Memory B cell (primary cell): ENCODE measurements around the gene HOTAIR.

Experiments used
- ATAC-seq: fragments of 150-1000 bp; cut with Tn5 transposase; 2 replicates; pipeline ENCODE4 v1.10.0; 2021; ENCODE audit warnings: low read depth, mild to moderate bottlenecking, moderate library complexity
- DNase-seq, 2 donors: peaks; one replicate each; pipeline ENCODE4 v3.0.0; 2022; ENCODE audit warnings: low spot score in 2 of 2
- H3K27ac Mint-ChIP-seq: one replicate; pipeline ENCODE4 v1.8.0; 2022; ENCODE audit warnings: mild to moderate bottlenecking, moderate library complexity, mixed read lengths
- H3K27me3 Mint-ChIP-seq: one replicate; pipeline ENCODE4 v1.8.0; 2022; ENCODE audit warnings: mixed read lengths
- H3K36me3 Mint-ChIP-seq: one replicate; pipeline ENCODE4 v1.8.0; 2022; ENCODE audit warnings: mild to moderate bottlenecking, mixed read lengths
- H3K4me1 Mint-ChIP-seq: one replicate; pipeline ENCODE4 v1.8.0; 2022; ENCODE audit warnings: mixed read lengths
- H3K4me3 Mint-ChIP-seq: one replicate; pipeline ENCODE4 v1.8.0; 2022; ENCODE audit warnings: mild to moderate bottlenecking, moderate library complexity, mixed read lengths
- H3K9me3 Mint-ChIP-seq: one replicate; pipeline ENCODE4 v1.8.0; 2022; ENCODE audit warnings: mixed read lengths

The HOTAIR gene

GRCh38 chr12:53951577-53952334, 23.0 kb downstream of the HOTAIR start:
- H3K36me3 Mint-ChIP-seq = peaks cover 3% of the 10 kb centered on the region
- DNase-seq = no peak
- no peak overlapping the region for H3K4me3 Mint-ChIP-seq
- H3K9me3 Mint-ChIP-seq = peaks cover 4% of the 10 kb centered on the region
- H3K27ac Mint-ChIP-seq = peak overlapping the region; percentile 53
- ATAC-seq = no peak
- H3K4me1 Mint-ChIP-seq = peaks cover 10% of the 10 kb centered on the region
- peaks cover 33% of the 10 kb centered on the region for H3K27me3 Mint-ChIP-seq

DNA sequence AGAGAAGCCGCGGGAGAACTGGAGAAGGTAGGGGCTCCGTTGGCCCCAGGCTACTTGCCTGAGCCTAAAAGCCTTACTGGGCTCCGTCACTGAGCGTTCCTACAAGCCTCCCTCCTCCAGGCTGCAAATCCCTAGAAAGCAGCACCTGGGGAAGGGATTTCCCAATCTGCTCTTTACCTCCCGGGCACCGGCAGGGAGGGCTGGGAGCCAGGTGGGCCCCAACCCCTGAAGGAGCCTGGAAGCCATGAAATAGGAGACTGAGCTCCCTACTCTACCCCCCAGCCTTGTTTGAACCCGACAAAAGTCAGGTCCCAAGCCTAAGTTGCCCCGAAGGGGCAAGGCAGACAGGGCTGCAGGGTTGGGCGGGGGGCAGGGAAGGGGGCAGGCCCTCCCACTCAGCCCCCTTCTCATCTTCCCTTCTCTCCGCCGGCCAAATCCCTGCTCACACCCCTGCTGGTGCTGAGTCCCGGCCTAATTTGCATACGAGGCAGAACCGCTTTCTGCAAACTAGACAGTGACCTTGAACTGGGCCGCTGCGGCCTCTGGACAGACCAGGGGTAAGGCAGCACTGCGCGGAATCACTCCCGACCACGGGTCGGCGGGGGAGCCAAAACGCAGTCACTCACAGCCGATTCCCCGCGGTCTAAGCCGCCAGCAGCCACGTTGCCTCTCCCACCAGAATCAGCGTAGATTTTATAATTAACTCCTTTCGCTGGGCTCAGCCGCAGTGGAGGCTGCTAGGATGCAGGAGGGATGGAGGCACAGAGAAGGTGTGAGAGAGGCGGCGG, 23.8 kb downstream of the HOTAIR start:
- H3K27ac Mint-ChIP-seq = peak overlapping the region; percentile 47
- peaks cover 2% of the 10 kb centered on the region for H3K36me3 Mint-ChIP-seq
- H3K9me3 Mint-ChIP-seq = peaks cover 4% of the 10 kb centered on the region
- peaks cover 7% of the 10 kb centered on the region for H3K4me1 Mint-ChIP-seq
- DNase-seq (no peak), ATAC-seq (no peak)
- no peak overlapping the region for H3K4me3 Mint-ChIP-seq
- H3K27me3 Mint-ChIP-seq = peaks cover 35% of the 10 kb centered on the region

- H3K27me3 Mint-ChIP-seq = peaks cover 37% of the 10 kb centered on the region
- DNase-seq (no peak), ATAC-seq (no peak)
- H3K36me3 Mint-ChIP-seq = no peaks in the 10 kb centered on the region
- peaks cover 4% of the 10 kb centered on the region for H3K4me1 Mint-ChIP-seq
- no peak overlapping the region for H3K4me3 Mint-ChIP-seq
- peaks cover 2% of the 10 kb centered on the region for H3K9me3 Mint-ChIP-seq
- no peak overlapping the region for H3K27ac Mint-ChIP-seq
Measured at GRCh38 chr12:53950437-53950773, 24.3 kb downstream of the HOTAIR start.

- ATAC-seq (no peak), DNase-seq (no peak)
- peaks cover 39% of the 10 kb centered on the region for H3K27me3 Mint-ChIP-seq
- peaks cover 4% of the 10 kb centered on the region for H3K4me1 Mint-ChIP-seq
- H3K36me3 Mint-ChIP-seq = no peaks in the 10 kb centered on the region
- H3K27ac Mint-ChIP-seq = no peak overlapping the region
- no peak overlapping the region for H3K4me3 Mint-ChIP-seq
- H3K9me3 Mint-ChIP-seq = peaks cover 2% of the 10 kb centered on the region
Measured at GRCh38 chr12:53949631-53950436, 24.9 kb downstream of the HOTAIR start.

GRCh38 chr12:53948650-53949593, 25.8 kb downstream of the HOTAIR start:
- ATAC-seq (no peak), DNase-seq (no peak)
- Mint-ChIP-seq H3K27ac (no peak overlapping the region), H3K4me1 (peaks cover 4% of the 10 kb centered on the region), H3K4me3 (no peak overlapping the region), H3K27me3 (peaks cover 39% of the 10 kb centered on the region), H3K36me3 (no peaks in the 10 kb centered on the region), H3K9me3 (peaks cover 2% of the 10 kb centered on the region)

GRCh38 chr12:53947743-53948142, 27.0 kb downstream of the HOTAIR start:
- DNase-seq (no peak), ATAC-seq (no peak)
- Mint-ChIP-seq H3K27me3 (peaks cover 38% of the 10 kb centered on the region), H3K9me3 (no peaks in the 10 kb centered on the region), H3K4me3 (no peak overlapping the region), H3K27ac (no peak overlapping the region), H3K36me3 (no peaks in the 10 kb centered on the region), H3K4me1 (peaks cover 4% of the 10 kb centered on the region)

DNA sequence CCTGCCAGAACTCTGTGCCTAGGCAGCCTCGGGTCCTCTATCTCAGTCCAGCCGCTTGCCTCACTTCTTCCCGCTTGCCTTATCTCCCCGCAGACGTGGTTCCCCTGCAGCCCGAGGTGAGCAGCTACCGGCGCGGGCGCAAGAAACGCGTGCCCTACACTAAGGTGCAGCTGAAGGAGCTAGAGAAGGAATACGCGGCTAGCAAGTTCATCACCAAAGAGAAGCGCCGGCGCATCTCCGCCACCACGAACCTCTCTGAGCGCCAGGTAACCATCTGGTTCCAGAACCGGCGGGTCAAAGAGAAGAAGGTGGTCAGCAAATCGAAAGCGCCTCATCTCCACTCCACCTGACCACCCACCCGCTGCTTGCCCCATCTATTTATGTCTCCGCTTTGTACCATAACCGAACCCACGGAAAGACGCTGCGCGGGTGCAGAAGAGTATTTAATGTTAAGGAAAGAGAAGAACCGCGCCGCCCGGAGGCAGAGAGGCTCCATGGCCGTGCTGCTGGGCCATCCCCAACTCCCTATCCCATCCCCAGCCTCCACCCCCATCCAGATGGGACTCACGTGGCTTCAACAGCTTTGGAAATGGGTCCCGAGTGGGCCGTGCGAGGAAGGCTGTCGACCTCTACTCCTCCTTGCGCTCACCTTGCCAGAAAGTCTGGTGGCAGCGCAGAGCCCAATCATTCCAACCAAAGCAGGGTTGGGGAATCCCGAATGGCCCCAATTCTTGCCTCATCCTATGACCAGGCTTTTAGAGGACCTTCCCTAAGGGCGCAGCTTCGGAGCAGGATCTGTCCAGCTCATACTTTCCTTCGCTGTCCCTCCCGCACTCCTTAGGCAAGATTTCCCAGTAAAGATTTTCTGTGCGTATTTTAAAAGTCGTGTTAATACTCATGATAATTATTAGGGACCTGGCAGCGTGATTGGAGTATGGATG, 29.6 kb downstream of the HOTAIR start:
- no peaks in the 10 kb centered on the region for H3K9me3 Mint-ChIP-seq
- ATAC-seq (no peak), DNase-seq (no peak)
- H3K4me3 Mint-ChIP-seq = no peak overlapping the region
- H3K27me3 Mint-ChIP-seq = peaks cover 41% of the 10 kb centered on the region
- H3K36me3 Mint-ChIP-seq = no peaks in the 10 kb centered on the region
- H3K4me1 Mint-ChIP-seq = no peaks in the 10 kb centered on the region
- no peak overlapping the region for H3K27ac Mint-ChIP-seq

DNA sequence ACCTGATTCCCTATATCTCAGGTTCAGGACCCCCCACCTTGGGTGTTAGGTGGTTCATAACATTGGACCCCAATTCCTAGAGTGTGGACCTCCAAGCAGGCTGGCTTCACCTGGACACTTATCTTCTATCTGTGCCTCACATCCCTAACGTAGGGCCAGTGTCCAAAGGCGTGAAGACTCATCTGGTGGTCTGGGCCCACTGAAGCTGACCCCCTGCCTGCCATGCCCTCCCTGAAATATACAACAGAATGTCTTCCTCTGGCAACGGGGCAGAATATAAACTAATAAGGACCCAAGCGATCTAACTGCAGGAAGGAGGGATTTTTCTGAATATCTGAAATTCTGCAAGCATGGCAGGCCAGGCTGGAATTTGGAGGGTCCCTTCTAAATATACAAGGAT, 30.5 kb downstream of the HOTAIR start:
- no peak overlapping the region for H3K4me3 Mint-ChIP-seq
- ATAC-seq (no peak), DNase-seq (no peak)
- H3K4me1 Mint-ChIP-seq = no peaks in the 10 kb centered on the region
- H3K9me3 Mint-ChIP-seq = no peaks in the 10 kb centered on the region
- no peaks in the 10 kb centered on the region for H3K36me3 Mint-ChIP-seq
- peaks cover 43% of the 10 kb centered on the region for H3K27me3 Mint-ChIP-seq
- no peak overlapping the region for H3K27ac Mint-ChIP-seq

DNA sequence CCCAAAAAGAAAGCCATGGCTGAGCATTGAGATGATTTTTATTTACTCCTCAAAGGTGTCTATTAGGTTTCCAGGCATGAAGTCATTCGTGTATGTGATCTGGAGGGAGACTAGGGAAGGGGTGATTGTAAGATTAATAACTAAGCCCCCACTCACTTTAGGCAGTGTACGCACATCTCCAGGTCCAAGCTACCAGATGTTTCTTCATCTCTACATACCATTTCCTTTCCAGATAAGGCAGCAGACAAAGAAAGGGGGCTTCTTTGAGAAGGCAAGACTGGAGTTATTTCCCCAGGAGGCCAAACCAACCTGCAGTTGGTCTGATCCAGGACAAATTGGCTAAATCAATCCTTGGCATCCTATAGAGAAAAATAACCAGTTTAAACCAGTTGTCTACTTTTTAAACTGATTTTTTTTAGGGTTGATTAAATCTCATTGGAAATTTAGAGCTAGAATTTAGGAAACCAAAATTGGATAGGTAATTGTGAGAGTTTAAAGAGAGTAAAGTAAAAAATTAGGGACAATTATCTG, 32.2 kb downstream of the HOTAIR start:
- H3K27me3 Mint-ChIP-seq = peaks cover 37% of the 10 kb centered on the region
- no peak for ATAC-seq

DNA sequence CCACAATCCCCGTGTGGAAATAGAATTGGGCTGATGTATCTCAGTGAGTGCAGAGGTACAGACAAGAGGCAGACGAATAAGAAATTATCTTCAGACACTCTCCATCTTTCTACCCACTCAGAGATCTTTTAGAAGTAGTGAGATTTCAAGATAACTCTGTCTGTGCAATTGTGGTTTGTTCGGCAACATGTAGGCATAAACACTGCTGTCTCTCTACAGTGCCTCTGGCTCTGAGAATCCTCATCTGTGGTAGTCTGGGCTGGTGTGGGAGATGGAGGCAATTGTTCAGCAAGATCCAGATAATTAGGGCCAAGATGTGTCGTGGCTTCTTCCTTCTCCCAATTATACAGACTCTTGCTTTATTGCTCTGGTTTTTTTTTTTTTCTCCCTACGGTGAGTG, 33.0 kb downstream of the HOTAIR start:
- ATAC-seq (no peak), DNase-seq (no peak)
- no peaks in the 10 kb centered on the region for H3K4me1 Mint-ChIP-seq
- H3K9me3 Mint-ChIP-seq = no peaks in the 10 kb centered on the region
- no peaks in the 10 kb centered on the region for H3K36me3 Mint-ChIP-seq
- no peak overlapping the region for H3K4me3 Mint-ChIP-seq
- peaks cover 41% of the 10 kb centered on the region for H3K27me3 Mint-ChIP-seq
- no peak overlapping the region for H3K27ac Mint-ChIP-seq

More for the DNA sequence above, 32.2 kb downstream of the HOTAIR start:
- H3K27ac Mint-ChIP-seq = no peak overlapping the region
- no peak for DNase-seq
- no peaks in the 10 kb centered on the region for H3K4me1 Mint-ChIP-seq
- no peak overlapping the region for H3K4me3 Mint-ChIP-seq
- H3K9me3 Mint-ChIP-seq = no peaks in the 10 kb centered on the region
- no peaks in the 10 kb centered on the region for H3K36me3 Mint-ChIP-seq

- no peak for DNase-seq
- no peaks in the 10 kb centered on the region for H3K4me1 Mint-ChIP-seq
- H3K27me3 Mint-ChIP-seq = peaks cover 37% of the 10 kb centered on the region
- no peaks in the 10 kb centered on the region for H3K36me3 Mint-ChIP-seq
- no peak for ATAC-seq
- no peak overlapping the region for H3K27ac Mint-ChIP-seq
- H3K9me3 Mint-ChIP-seq = no peaks in the 10 kb centered on the region
- H3K4me3 Mint-ChIP-seq = no peak overlapping the region
Measured at GRCh38 chr12:53941187-53941586, 33.6 kb downstream of the HOTAIR start.

DNA sequence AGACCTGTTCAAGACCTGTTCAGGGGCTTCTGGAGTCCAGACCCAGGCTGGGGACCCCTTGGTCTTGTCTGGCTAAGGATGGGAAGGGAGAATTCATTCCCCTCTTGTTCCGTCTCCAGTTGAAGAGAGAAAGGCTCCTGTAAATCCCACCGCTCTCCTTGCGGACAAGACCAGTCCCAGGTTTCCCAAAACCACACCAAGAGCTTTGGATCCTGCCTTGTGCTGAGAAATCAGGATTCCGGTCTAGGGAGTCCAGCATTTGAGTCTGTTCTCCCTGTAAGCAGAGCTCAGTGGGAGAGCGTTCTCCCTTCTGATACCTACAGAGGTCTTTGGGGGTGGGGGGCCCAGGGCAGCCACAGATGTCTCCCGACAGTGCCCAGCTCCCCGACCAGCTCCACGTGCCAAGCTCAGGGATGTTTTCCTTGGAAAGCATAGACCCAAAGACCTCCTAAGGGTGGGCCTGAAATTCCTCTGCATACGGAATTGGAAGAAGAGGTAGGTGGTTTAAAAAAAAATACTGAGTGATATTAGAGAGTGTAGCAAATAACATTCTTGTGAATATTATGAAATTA, 34.2 kb downstream of the HOTAIR start:
- Mint-ChIP-seq H3K4me3 (no peak overlapping the region), H3K36me3 (no peaks in the 10 kb centered on the region)
- no peak for ATAC-seq

More for the DNA sequence above, 34.2 kb downstream of the HOTAIR start:
- no peak for DNase-seq
- H3K4me1 Mint-ChIP-seq = no peaks in the 10 kb centered on the region
- H3K9me3 Mint-ChIP-seq = no peaks in the 10 kb centered on the region
- peaks cover 31% of the 10 kb centered on the region for H3K27me3 Mint-ChIP-seq
- no peak overlapping the region for H3K27ac Mint-ChIP-seq
